H9 (cell line): Measurements from ENCODE around the gene TFDP3. TPM values are rescaled to one million over a fixed set of nuclear protein-coding genes. Genes with fewer than 3 reads are reported as not detected.

Source experiments
- DNase-seq: peaks from one replicate; pipeline ENCODE4 v3.0.0-alpha.2; 2017
- H2AFZ ChIP-seq: one replicate; pipeline ENCODE4 v1.6.1; 2013; ENCODE audit warnings: mild to moderate bottlenecking, low read length, control low read depth, moderate library complexity
- H2AK5ac ChIP-seq: 2 replicates; pipeline ENCODE4 v1.6.1; 2013; ENCODE audit warnings: low read length, control low read depth, mixed read lengths; ENCODE audit not compliant: insufficient read length
- H2BK120ac ChIP-seq: one replicate; pipeline ENCODE4 v1.6.1; 2013; ENCODE audit warnings: low read depth, mild to moderate bottlenecking, low read length, control low read depth, inconsistent platforms; ENCODE audit not compliant: poor library complexity, severe bottlenecking
- H2BK12ac ChIP-seq: 2 replicates; pipeline ENCODE4 v1.6.1; 2013; ENCODE audit warnings: low read length, control low read depth, mixed read lengths, low read depth; ENCODE audit not compliant: insufficient read length
- H2BK15ac ChIP-seq: 2 replicates; pipeline ENCODE4 v1.6.1; 2013; ENCODE audit warnings: low read depth, low read length, control low read depth
- H2BK20ac ChIP-seq: one replicate; pipeline ENCODE4 v1.6.1; 2013; ENCODE audit warnings: low read depth, mild to moderate bottlenecking, low read length, control low read depth, inconsistent platforms; ENCODE audit not compliant: poor library complexity, severe bottlenecking
- H2BK5ac ChIP-seq: 2 replicates; pipeline ENCODE4 v1.6.1; 2013; ENCODE audit warnings: low read length, control low read depth, mixed read lengths; ENCODE audit not compliant: insufficient read length
- H3K14ac ChIP-seq: 2 replicates; pipeline ENCODE4 v1.6.1; 2013; ENCODE audit warnings: low read length, control low read depth; ENCODE audit not compliant: insufficient read depth
- H3K18ac ChIP-seq: 2 replicates; pipeline ENCODE4 v1.6.1; 2013; ENCODE audit warnings: low read depth, mild to moderate bottlenecking, mixed read lengths, low read length, control low read depth; ENCODE audit not compliant: insufficient read length
- H3K23ac ChIP-seq: 2 replicates; pipeline ENCODE4 v1.6.1; 2013; ENCODE audit warnings: low read length, control low read depth, mixed read lengths, low read depth; ENCODE audit not compliant: insufficient read length
- H3K23me2 ChIP-seq: 2 replicates; pipeline ENCODE4 v1.6.1; 2013; ENCODE audit warnings: low read depth, mild to moderate bottlenecking, mixed read lengths, low read length, control low read depth; ENCODE audit not compliant: insufficient read length, poor library complexity, severe bottlenecking
- H3K27ac ChIP-seq: 2 replicates; pipeline ENCODE4 v1.5.1; 2013; ENCODE audit warnings: low read length, control low read depth, mixed read lengths, low read depth; ENCODE audit not compliant: insufficient read length
- H3K27me3 ChIP-seq: 2 replicates; pipeline ENCODE4 v1.6.1; 2013; ENCODE audit warnings: low read length, control low read depth, inconsistent platforms; ENCODE audit not compliant: insufficient read depth
- H3K4ac ChIP-seq: 2 replicates; pipeline ENCODE4 v1.6.1; 2013; ENCODE audit warnings: low read depth, mild to moderate bottlenecking, control low read depth, inconsistent platforms, low read length, moderate library complexity
- H3K4me1 ChIP-seq: 2 replicates; pipeline ENCODE4 v1.6.1; 2013; ENCODE audit warnings: low read length, control low read depth, inconsistent platforms; ENCODE audit not compliant: insufficient read depth
- H3K4me2 ChIP-seq: 2 replicates; pipeline ENCODE4 v1.6.1; 2013; ENCODE audit warnings: low read length, control low read depth, mixed read lengths; ENCODE audit not compliant: insufficient read length, insufficient read depth
- H3K56ac ChIP-seq: 2 replicates; pipeline ENCODE4 v1.6.1; 2013; ENCODE audit warnings: low read depth, mild to moderate bottlenecking, mixed read lengths, low read length, control low read depth; ENCODE audit not compliant: insufficient read length
- H3K79me1 ChIP-seq: 2 replicates; pipeline ENCODE4 v1.6.1; 2013; ENCODE audit warnings: low read depth, mild to moderate bottlenecking, moderate library complexity, low read length, control low read depth, inconsistent platforms; ENCODE audit not compliant: insufficient read depth, poor library complexity, severe bottlenecking
- H3K79me2 ChIP-seq: 2 replicates; pipeline ENCODE4 v1.6.1; 2013; ENCODE audit warnings: low read length, control low read depth, inconsistent platforms; ENCODE audit not compliant: insufficient read depth
- H3K9ac ChIP-seq: 2 replicates; pipeline ENCODE4 v1.6.1; 2013; ENCODE audit warnings: low read length, control low read depth, mixed read lengths; ENCODE audit not compliant: insufficient read length; ENCODE audit errors: extremely low read depth
- H3K9me3 ChIP-seq: one replicate; pipeline ENCODE4 v1.6.1; 2013; ENCODE audit warnings: low read depth, low read length, inconsistent platforms; ENCODE audit not compliant: control insufficient read depth
- H3T11ph ChIP-seq: one replicate; pipeline ENCODE4 v1.6.1; 2013; ENCODE audit warnings: mild to moderate bottlenecking, low read length, control low read depth, inconsistent platforms
- H4K20me1 ChIP-seq: one replicate; pipeline ENCODE4 v1.6.1; 2013; ENCODE audit not compliant: control insufficient read depth, insufficient read length, insufficient read depth
- H4K5ac ChIP-seq: 2 replicates; pipeline ENCODE4 v1.6.1; 2013; ENCODE audit warnings: low read depth, mild to moderate bottlenecking, mixed read lengths, low read length, control low read depth; ENCODE audit not compliant: insufficient read length
- H4K8ac ChIP-seq: replicated peaks from 2 replicates; pipeline ENCODE4 v1.6.1; 2013; ENCODE audit warnings: low read length, control low read depth, mixed read lengths, low read depth; ENCODE audit not compliant: insufficient read length
- H4K91ac ChIP-seq: 2 replicates; pipeline ENCODE4 v1.6.1; 2013; ENCODE audit warnings: low read depth, mild to moderate bottlenecking, moderate library complexity, mixed read lengths, low read length, control low read depth; ENCODE audit not compliant: insufficient read length
- H3K27ac Mint-ChIP-seq, 3 experiments: 2 replicates in 2 of 3; 3 replicates in 1 of 3; pipeline ENCODE4 v1.8.0; 2020 to 2021; ENCODE audit warnings: mixed read lengths in 3 of 3, mild to moderate bottlenecking in 1 of 3, moderate library complexity in 1 of 3
- H3K27me3 Mint-ChIP-seq: 2 replicates; pipeline ENCODE4 v1.8.0; 2021; ENCODE audit warnings: low read depth, mild to moderate bottlenecking, moderate library complexity, mixed read lengths
- H3K36me3 Mint-ChIP-seq, 3 experiments: 2 replicates in 2 of 3; 3 replicates in 1 of 3; pipeline ENCODE4 v1.8.0; 2020 to 2021; ENCODE audit warnings: low read depth in 3 of 3, mixed read lengths in 3 of 3; ENCODE audit not compliant: insufficient read depth in 1 of 3
- H3K4me1 Mint-ChIP-seq, 2 experiments: 2 replicates each; pipeline ENCODE4 v1.8.0; 2020; ENCODE audit warnings: mixed read lengths in 2 of 2
- H3K4me3 Mint-ChIP-seq, 2 experiments: 2 replicates in 1 of 2; 3 replicates in 1 of 2; pipeline ENCODE4 v1.8.0; 2020 to 2021; ENCODE audit warnings: mild to moderate bottlenecking in 2 of 2, mixed read lengths in 2 of 2, moderate library complexity in 1 of 2
- H3K9me3 Mint-ChIP-seq, 2 experiments: 2 replicates in 1 of 2; 3 replicates in 1 of 2; pipeline ENCODE4 v1.8.0; 2020; ENCODE audit warnings: mild to moderate bottlenecking in 2 of 2, mixed read lengths in 2 of 2, moderate library complexity in 1 of 2
- CTCF ChIP-seq: fragments of 200-600 bp; sonication (generic); conservative IDR thresholded peaks from 3 replicates; pipeline ENCODE4 v1.8.0; 2021; ENCODE audit warnings: antibody characterized with exemption, mild to moderate bottlenecking
- WGBS: extraction: QIAGEN DNeasy Blood & Tissue Kit; methylation state at CpG from one replicate; pipeline ENCODE4 v1.1.7; 2013; ENCODE audit warnings: missing lambda C conversion rate, low lambda C conversion rate, mixed read lengths; ENCODE audit not compliant: insufficient read length; ENCODE audit errors: extremely low coverage; 5-methylcytosine and 5-hydroxymethylcytosine counted together
- total RNA-seq: library from RNA; stranded (reverse); gene quantifications from 2 replicates; pipeline ENCODE4 v1.2.1, GENCODE V29; 2021

Gene TFDP3
- total RNA-seq, 1 experiment from 2014 or later = not detected

- Histone ChIP-seq H3K27ac (no peak overlapping the region), H3T11ph (no peak overlapping the region), H3K23me2 (peaks cover 4% of the 10 kb centered on the region), H2BK15ac (no peak overlapping the region), H4K91ac (no peak overlapping the region), H2AK5ac (no peak overlapping the region), H3K27me3 (no peaks in the 10 kb centered on the region), H3K18ac (no peak overlapping the region), H3K79me2 (no peaks in the 10 kb centered on the region), H4K20me1 (no peaks in the 10 kb centered on the region), H3K4me2 (no peak overlapping the region), H2AFZ (no peak overlapping the region), H2BK5ac (no peak overlapping the region), H3K9me3 (no peaks in the 10 kb centered on the region), H3K23ac (no peak overlapping the region), H3K4me1 (no peaks in the 10 kb centered on the region; the same call in 1 of the 2 replicates), H4K5ac (no peak overlapping the region), H3K79me1 (no peaks in the 10 kb centered on the region), H3K9ac (no peak overlapping the region), H3K14ac (no peak overlapping the region), H4K8ac (no peak overlapping the region), H2BK120ac (no peak overlapping the region), H3K56ac (no peak overlapping the region), H2BK20ac (no peak overlapping the region), H2BK12ac (no peak overlapping the region), H3K4ac (no peak overlapping the region)
- TF ChIP-seq CTCF = no peak
- DNase-seq = no peak
- WGBS = no CpG with 5 or more reads among the region's 2 CpGs
- Mint-ChIP-seq H3K4me3 (no peak overlapping the region), H3K27me3 (peaks cover 5% of the 10 kb centered on the region; the same call in 1 of the 2 replicates), H3K27ac (no peak overlapping the region), H3K9me3 (peaks cover 0 to 3% of the 10 kb centered on the region in 2 experiments; a peak in 1 of 5 replicates), H3K4me1 (peaks cover 51 to 55% of the 10 kb centered on the region in 2 experiments), H3K36me3 (no peaks in the 10 kb centered on the region)
Observed at GRCh38 chrX:133267621-133268020, 49.5 kb upstream of the TFDP3 start.
